HG02943 (cell line): ENCODE results near the gene RYK.
A peak's percentile ranks its signal among the peaks of the same experiment; 100 is the strongest.

Experiments
- ATAC-seq: cut with Tn5 transposase; IDR thresholded peaks from one replicate; pipeline ENCODE4 v1.9.1; 2021; ENCODE audit warnings: mild to moderate bottlenecking, low read depth, moderate library complexity; ENCODE audit not compliant: unreplicated experiment

RYK gene

DNA sequence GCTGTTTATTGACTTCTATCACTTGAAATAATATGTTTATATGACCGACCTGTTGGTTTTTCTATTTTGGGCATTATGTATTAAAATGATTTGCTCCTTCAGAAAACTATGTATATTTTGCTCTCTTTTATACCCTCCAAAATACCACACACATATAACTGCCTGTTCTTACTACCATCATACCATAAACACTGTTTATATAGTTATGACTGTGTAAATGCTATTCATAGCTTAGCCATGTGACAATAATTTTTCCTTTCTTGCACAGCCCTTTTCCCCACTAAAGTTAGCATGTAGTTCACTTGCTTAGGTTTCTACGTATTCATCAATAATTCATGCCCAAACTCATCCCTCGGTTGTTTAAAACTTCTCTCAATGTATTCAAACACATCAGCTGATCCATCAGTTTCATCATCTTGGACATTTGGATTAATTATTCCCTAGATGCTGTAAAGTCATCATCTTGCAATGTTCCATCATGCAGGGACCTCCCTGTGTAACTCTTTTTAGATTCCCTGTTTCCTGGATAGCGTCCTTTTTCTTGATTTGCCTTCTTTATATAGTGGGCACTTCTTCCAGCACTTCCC lies 8.2 kb upstream of the RYK start:
- no peak for ATAC-seq

DNA sequence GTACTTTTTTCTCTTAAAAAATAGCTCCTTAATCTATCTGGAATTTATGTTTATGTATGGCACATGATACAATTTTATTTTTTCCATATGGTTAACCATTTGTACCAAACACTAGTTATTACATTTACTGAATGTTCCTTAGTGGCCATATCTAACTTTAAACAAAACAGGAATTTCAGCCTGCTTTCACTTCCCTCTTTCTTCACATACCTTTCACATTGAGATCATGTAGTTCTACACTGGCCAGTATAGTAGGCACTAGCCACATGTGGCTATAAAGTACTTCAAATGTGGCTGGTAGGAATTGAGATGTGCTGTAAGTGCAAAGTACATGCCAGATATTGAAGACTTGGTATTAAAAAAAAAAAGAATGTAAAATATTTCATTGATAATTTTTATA lies 4.7 kb upstream of the RYK start:
- ATAC-seq, result no peak

DNA sequence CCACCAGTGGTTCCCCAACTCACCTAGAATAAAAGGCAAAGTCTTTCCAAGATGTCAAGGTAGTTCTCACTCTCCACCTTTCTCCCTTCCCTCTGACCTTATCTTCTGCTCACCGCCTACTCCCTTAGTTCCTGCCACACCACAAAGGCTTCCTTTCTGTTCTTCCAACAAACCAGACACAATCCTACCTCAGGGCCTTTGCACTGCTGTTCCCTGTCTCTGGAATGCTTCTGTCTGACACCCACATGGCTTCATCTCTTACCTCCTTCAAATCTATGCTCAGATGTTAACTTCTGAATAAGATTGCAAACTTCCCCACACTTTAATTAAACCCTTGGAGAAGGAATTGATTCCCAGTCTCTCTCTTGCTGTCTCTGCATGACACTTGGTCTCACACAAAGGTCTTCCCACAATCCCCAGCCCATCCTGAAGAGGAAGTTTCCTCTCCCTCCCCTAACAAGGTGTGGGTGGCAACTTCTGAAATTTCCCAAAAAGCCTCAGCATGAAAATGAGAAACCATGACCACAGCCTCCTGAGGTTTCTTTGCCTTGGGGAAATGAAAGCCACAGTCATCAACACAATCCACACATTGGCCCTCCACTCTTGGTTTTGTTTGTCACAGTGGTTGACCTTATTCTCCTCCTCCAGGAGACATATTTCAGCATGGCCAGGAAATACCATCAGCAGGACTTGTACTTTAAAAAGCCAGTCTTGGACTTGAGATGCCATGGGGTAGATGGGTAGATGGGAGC lies 3.0 kb upstream of the RYK start:
- no peak for ATAC-seq

DNA sequence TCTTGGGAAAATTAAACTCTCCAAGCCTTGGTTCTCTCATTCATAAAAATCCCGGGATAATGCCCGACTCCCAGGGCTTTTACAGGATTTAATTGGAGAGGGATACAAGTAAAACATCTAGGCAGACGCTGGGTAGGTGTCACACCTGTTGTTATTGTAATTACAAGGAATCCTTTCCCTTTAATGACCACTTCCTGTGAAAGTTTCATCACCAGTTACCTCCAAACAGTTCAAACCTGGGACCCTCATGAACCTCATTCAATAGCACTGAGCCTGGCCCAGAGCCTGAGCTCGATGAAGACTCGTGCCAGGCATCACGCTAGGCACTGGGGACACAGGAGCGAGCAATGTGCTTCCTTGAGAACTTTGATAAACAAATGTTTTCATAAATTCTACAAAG lies 2.1 kb upstream of the RYK start:
- no peak for ATAC-seq

DNA sequence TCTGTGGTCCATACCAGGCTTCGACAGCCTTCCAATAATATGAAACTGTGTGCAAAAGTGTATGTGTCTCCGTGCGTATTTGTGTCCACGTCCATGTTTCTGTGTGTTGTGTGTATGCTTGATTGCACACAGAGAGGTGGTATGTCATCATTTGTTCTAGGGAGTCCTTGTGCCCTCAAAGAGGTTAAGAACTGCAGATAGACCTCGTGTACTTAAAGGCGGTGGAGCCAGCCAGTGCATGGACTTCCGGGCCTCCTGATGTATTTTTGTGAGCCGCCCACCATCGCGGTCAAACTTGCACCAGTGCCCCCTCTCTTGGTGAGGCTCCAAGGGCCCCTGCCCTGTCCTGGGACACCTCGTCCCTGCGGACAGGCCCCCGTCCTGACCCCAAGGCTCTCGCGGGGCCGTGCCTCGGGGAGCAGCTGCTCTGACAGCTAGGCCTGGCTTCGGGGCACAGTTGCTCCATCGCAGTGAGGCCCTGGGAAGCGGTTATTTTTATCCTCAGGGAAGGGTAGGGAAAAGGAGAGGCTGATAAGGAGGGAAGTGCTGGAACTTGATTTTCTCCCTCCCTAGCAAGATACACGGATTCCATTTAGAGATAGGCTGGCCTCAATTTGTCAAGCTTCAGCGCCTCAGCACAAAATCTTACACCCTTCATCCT lies 1.2 kb upstream of the RYK start:
- no peak for ATAC-seq

DNA sequence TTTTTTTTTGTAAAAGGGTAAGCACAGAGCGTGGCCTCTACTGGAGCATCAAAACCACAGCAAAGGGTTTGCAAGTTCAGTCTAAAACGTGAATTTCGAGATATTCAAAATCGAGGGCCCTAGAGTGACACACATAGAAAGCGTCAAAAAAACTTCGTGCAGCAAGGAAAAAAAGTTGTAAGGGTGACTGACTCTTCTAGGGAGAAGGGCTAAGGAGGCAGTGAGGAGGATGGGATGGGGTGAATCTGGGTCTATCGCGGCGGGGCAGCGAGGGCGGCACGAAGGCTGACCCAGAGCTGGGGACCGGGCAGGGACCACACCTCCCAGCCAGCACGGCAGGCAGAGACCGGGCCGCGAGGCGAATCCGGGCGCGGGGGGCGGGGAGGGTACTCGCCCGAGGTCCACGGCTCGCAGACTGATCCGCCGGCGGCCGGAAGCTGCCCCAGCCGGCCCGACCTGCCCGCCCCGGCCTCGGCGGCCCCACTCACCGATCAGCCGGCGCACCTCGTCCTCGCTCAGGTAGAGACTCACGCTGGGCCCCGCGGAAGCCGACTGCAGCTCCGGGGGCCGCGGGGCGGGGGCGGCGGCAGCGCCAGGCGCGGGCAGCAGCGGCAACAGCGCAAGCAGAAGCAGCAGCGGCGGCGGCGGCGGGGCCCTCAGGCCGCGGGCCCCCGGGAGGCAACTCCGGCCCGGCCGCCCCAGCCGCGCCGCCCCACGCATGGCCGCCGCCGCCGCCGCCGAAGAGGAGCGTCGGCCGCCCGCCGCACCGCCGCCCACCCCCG lies 533 bp downstream of the RYK start:
- ATAC-seq, result peak; percentile 48

DNA sequence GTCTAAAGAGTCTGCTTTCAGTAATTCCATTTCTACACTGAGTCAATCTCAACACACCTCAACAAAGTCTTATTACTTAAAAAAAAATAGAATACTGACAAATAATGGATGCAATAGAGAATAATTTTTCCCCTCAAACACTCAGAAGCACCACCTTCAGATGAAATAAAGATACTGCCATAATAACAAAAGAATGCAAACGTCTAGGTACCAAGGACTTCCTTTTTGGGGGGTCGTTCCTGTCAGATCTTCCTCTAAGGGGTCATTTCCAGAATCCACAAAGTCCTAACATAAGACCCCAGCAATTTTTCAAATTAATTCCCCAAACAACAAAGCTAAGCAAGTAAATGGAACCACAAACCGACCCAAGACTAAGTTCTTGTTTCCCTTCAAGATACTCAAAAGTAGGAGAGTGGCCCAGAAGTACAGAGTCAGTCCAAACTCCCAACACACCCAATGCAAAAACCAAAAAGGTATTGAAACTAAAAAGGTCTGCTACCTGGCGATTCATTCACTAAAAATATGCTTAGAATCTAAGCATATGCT lies 1.3 kb downstream of the RYK start:
- no peak for ATAC-seq

DNA sequence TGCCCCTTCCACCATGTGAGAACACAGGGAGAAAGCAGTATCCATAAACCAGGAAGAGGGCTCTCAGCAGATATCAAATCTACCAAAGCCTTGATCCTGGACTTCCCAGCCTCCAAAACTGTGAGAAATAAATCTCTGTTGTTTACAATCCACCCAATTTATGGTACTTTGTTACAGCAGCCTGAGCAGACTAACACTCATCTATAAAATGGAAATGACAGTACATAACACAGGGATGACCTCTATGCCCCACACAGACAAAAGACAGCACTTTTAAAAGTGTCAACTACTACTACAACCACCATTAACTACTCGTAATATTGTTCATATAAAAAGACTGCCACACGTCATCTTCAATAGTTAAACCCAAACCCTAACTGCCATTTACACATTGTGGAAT lies 5.7 kb downstream of the RYK start:
- no peak for ATAC-seq

DNA sequence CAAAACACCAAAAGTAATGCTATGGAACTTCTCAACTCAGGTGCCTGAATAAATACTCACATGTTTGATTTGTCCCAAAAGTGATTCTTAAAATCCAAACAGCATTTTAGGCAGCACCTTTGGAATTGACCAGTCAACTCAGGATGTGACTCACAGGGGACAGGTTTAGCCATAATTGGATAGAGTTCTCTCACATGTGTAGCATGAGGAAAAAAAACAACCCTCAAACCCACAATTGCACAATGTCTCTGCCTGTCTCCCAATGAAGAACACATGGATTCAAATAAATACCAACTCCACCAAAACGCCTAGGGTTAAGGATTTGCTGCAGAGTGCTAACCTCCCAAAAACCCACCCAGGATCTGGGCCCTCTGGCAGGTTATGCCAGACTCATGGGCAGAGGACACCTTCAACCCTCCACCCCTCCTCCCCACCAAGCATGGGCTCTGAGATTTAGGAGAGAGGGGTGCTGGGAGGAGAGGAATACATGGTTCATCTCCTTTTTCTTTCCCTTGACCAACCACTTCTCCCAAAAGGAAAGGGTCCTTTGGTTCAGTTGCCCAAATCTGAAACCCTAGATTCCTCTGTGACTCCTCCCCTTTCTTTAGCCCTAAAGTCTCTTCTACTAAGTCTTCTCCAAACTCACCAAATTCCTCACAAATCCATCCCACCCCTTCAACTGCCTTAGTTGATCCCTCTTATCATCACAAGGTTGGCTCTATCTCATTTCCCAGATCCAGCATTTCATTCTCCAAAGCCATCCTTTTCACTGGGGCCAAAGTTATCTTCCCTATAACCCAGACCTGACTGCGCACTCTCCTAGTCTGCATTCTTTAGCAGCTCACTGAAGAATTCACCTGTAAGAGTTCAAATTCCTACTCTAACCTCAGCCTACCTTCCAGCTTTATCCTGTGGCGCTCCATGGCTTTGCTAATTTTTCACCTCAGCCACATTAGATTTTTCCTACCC lies 7.7 kb downstream of the RYK start:
- no peak for ATAC-seq

DNA sequence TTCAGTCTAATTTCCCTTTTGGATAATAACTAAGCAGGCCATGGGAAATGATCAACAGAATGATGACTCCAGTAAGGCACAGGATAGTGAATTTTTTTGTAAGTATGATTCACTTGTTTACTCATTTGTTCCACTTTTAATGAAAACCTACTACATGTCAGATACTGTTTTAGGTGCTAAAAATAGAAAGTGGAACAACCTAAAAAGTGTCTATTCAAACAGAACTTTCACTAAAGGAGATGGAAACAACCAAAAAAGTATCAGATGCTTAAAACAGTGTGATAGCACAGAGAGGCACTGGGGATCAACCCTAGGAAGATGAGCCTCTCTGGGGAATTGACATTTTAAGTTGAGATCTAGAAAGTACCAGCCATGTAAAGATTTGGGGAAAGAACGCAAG lies 11.1 kb downstream of the RYK start:
- ATAC-seq, result no peak

DNA sequence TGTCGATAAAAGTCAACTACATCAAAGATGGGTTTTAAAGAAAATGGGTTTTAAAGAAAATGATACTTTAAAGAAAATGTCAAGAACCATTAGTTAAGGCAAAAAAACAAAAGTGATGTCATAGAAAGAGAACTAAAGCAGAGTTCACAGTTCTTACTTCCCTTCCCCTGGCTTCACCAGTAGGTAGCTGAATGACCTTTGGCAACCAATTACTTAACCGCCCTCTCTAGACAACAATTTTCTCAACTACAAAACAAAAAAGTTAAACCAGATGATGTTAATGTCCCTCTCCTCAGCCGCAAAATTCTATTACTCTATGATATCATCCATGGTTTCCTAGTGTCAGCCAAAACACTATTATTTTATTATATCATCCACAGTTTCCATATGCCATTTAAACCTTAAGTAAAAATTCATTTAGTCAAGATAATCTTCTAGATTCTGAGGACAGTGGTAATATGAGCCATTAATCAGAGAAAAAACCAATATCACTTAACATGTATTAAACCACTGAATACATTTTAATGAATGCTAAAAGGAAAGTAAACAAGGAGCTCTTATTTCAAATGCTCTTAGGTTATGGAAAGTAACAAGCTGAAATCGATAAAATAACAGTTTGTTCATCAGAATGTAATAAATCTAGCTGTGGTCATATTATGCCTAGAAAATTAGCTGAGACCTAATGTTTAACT lies 13.1 kb downstream of the RYK start:
- ATAC-seq, result no peak

DNA sequence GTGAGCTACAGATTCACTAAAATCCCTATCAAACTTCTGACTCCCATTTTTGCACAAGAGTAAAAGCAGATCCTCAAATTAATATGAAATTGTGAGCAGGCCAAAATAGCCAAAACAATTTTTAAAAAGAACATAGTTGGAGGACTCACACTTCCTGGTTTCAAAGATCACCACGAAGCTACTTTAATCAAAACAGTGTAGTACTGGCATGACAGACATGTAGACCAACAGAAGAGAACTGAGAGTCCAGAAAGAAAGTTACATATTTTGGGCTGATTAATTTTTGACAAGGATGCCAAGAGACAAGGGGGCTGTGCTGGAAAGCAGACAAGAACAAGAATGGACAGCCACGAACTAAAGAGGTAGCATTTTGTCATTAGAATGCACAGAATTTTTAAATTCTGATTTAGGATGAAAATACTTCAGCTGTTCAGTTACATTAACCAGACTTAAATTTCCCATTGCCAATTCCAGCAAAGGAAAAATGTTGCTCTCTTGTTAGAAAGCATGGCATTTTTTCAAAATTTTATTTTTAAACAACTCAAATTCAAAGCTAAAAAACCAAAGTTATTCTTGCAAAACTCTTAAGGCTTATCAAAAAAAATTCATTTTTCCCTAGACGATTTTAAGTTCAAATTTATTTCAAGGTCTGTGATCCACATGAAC lies 14.0 kb downstream of the RYK start:
- ATAC-seq, result no peak

DNA sequence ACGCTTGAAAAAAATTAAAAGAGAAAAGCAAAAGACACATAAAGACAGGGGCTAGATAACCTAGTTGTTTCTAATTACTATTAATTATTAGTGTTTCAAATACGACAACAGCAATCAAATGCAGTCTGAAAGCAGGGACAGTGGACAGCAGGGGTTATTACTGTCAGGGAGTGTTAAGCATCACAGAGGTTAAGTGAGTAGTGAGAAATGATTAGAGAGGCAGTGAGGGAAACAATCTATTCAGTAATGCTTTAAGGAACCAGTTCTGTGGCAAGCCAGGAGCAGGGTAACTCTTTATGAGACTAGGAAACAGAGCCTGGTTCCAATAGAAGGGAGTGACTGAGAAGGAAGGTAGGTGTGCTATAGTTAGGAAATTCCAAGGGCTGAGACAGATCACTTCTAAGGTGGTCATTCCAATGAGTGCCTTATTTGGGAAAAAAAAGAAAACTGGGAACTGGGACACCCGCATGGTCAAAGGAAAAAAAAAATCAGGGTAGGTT lies 15.0 kb downstream of the RYK start:
- ATAC-seq, result no peak

DNA sequence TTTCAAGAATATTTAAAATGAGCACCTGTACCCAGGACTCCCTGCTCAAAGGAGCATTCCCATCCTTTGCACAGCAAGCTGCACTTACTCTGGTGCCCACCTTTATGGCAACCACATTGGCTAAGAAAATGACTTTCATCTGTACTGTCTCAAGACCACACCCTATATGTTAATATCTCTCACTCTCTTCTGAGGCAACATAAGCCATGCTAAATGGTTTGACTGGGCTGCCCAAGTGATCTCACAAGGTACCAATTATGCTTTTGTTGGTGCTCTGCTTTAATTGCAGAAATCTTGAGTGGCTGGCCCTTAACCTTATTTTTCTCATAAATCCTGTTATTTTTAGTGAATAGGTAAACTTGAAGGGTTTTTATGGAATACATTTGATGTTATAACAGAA lies 17.7 kb downstream of the RYK start:
- no peak for ATAC-seq

DNA sequence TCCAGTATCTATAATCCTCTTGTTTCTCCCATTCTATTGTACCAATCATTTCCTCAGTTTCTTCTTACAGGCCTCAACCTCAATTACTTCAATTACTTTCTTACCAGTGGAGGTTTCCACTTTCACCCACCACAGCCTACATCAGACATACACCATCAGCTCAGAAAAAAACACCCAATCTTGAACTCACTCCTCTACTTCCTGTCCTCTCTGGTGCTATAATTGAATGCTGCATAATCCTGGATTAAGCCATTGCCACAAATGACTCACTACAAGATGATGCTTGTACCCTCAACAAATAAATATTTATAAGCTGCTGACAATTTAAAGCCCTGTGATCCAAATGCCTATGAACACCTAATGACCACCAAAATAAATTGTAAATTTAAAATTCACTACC lies 18.5 kb downstream of the RYK start:
- no peak for ATAC-seq

DNA sequence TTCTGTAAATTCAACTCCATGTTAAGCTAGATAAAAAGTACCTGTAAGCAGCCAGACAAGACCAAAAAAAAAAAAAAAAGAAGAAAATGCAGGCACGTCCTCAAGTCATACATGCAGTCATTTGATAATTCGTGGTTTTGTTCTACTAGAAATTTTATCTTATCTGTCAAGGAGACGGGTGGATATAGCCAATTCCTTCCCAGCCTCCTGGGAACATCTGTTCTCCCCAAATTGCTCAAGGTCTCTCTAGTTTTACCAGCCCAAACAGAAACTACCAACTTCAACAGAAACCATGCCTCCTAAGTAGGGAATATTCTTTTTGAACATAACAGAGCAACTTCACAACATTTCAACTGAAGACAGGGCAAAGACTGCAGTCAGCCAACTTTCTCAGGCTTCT lies 19.5 kb downstream of the RYK start:
- no peak for ATAC-seq

DNA sequence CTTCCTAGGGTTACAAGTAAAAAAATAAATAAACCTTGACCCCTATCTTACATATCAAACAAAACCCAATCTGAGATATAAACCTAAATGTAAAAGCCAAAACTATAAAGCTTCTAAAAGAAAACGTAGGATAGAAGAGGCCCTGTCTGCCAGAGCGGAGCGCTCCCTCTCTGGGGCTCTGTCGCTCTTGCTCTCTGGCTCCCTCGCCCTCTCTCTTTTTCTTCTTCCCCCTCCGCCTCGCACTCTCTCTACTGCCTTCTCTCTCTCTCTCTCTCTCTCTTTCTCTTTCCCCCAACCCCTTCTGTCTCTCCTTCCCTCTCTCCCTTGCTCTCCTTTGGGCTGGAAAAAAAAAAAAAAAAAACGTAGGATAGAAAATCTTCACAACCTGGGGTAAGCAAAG lies 21.6 kb downstream of the RYK start:
- ATAC-seq, result no peak

DNA sequence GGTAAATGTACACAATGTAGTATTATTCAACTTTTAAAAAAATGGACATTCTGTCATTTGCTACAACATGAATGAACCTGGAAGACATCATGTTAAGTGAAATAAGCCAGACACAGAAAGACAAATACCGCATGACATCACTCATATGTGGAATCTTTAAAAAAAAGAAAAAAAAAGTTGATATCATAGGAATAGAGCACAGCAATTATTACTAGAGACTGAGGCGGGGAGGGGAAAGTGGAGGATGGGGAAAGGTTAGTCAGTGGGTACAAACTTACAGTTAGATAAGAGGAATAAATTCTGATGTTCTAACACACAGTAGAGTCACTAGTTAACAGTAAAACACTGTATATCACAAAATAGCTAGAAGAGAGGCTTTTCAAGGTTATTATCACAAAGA lies 22.2 kb downstream of the RYK start:
- ATAC-seq, result no peak

DNA sequence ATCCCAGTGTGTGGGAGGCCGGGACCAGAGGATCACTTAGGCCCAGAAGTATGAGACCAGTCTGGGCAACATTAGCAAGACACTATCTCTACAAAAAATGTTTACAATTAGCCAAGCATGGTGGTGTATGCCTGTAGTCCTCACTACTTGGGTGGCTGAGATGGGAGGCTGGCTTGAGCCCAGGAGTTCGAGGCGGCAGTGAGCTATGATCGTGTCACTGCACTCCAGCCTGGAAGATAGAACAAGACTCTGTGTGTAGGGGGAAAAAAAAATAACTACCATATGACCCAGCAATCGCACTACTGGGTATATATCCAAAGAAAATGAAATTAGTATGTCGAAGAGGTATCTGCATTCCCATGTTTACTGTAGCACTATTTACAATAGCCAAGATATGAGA lies 22.6 kb downstream of the RYK start:
- no peak for ATAC-seq
